NCI-H1694 treated with DMSO at 0.1 percent for 48 hours (cell line): ENCODE data around the gene SHE.

Experiments
- DNase-seq: peaks from one replicate; lab custom pipeline; 2025; lab: John Stamatoyannopoulos, UW

SHE gene

GRCh38 chr1:154446292-154446691, 55.9 kb downstream of the SHE start:
- no peak for DNase-seq

- no peak for DNase-seq
Observed at GRCh38 chr1:154445040-154445472, 57.2 kb downstream of the SHE start.

- DNase-seq: no peak
Observed at GRCh38 chr1:154443274-154444013, 58.8 kb downstream of the SHE start.

GRCh38 chr1:154442006-154442740, 60.0 kb downstream of the SHE start:
- no peak for DNase-seq

GRCh38 chr1:154441241-154441888, 60.8 kb downstream of the SHE start:
- no peak for DNase-seq

- DNase-seq: no peak
Observed at GRCh38 chr1:154440036-154440804, 62.0 kb downstream of the SHE start.

- DNase-seq: no peak
Observed at GRCh38 chr1:154436433-154436832, 65.8 kb downstream of the SHE start.

- DNase-seq: no peak
Observed at GRCh38 chr1:154435599-154436200, 66.5 kb downstream of the SHE start.

GRCh38 chr1:154434346-154435085, 67.7 kb downstream of the SHE start:
- no peak for DNase-seq

GRCh38 chr1:154433161-154433764, 68.9 kb downstream of the SHE start:
- no peak for DNase-seq

GRCh38 chr1:154431586-154432373, 70.4 kb downstream of the SHE start:
- no peak for DNase-seq

GRCh38 chr1:154430903-154431302, 71.3 kb downstream of the SHE start:
- DNase-seq: no peak

GRCh38 chr1:154429841-154430611, 72.2 kb downstream of the SHE start:
- no peak for DNase-seq
